DMS79 treated with DMSO at 0.1 percent for 48 hours (cell line): ENCODE measurements around the gene BBS1.
A peak's percentile ranks its signal among the peaks of the same experiment; 100 is the strongest.

ENCODE experiments used
- DNase-seq: peaks from one replicate; lab custom pipeline; 2025; lab: John Stamatoyannopoulos, UW

Gene BBS1

DNA sequence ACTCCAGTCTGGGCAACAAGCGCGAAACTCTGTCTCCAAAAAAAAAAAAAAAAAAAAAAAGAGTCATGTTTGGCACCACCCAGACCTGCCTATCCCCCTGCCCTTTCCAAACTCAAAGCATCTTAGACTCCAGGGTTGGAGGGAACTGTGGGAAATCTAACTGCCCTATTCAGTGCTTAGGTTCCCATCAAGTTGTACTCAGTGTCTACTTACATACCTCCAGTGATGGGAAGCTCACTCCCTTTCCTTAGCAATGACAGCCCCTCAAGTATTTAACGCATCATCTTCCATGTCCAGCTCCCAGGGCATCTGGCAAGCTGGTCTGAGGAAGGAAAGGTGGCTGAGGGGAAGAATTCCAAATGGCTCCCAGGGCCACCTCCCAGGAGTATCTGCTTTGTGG is 39.3 kb downstream of the BBS1 start:
- DNase-seq: no peak

- no peak for DNase-seq
These were observed 40.5 kb downstream of the BBS1 start for GRCh38 chr11:66550887-66551286.

- DNase-seq: no peak
These were observed 44.2 kb downstream of the BBS1 start for GRCh38 chr11:66554602-66555001.

DNA sequence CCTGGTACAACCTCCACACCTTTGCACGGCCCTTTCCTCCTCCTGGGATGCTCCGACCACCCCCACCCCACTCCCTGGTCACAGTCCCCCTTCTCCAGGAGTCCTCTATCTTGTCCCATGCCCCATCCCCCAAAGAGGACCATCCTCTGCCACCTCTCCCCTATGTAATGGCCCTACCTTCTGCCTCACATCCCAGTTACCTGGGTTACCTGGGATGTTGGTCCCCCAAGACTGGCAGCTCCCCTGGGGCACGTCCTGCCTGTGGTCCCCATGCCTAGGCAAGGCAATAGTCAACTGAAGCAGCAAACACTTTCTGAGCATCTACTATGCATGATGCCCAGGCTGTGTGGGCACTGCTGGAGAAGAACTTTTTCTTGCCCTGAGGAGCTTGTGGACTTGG is 45.0 kb downstream of the BBS1 start:
- no peak for DNase-seq

DNA sequence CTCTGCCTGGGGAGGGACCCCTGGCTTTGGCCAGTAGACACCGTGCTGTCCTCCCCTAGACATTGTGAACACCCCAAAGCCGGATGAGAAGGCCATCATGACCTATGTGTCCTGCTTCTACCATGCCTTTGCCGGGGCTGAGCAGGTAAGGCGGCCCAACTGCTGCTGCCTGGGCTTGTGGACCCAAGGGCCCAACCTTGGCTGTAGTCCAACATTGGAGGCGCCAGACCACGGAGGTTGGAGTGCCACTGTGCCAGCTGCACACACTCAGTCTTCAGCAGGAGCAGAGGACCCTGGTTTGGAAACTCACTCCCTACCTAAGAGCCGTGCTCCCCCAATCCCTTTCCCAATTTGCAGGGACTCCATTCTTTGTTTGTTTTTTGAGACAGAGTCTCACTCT is 45.7 kb downstream of the BBS1 start:
- DNase-seq: peak; percentile 85

- DNase-seq: peak; percentile 7
These were observed 47.4 kb downstream of the BBS1 start for GRCh38 chr11:66557733-66558326.

- DNase-seq: no peak
These were observed 48.9 kb downstream of the BBS1 start for GRCh38 chr11:66559142-66559865.

DNA sequence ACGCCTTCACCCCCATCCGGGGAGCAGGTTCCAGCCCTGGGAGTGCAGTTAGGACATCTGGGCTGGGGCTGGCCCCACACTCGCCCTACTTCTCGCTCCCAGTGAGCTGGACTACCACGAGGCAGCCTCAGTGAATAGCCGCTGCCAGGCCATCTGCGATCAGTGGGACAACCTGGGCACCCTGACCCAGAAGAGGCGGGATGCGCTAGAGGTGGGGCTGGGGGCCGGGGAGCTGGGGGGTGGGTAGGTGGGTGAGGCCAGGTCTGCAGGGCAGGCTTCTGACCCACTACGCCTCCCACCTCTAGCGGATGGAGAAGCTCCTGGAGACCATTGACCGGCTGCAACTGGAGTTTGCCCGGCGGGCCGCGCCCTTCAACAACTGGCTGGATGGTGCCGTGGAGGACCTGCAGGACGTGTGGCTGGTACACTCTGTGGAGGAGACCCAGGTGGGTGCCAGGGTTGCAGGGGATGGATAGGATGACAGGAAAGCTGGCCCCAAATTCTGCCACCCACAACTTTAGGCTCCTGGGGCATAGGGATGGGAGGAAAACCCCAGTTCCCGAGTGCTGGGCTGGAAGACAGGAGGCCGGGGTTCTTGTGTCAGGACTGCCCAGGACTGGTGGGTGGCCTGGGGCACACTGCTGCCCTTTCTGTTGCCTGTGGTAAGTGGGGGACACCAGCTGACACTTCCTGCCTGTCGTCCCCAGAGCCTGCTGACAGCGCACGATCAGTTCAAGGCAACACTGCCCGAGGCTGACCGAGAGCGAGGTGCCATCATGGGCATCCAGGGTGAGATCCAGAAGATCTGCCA is 49.6 kb downstream of the BBS1 start:
- DNase-seq: no peak

DNA sequence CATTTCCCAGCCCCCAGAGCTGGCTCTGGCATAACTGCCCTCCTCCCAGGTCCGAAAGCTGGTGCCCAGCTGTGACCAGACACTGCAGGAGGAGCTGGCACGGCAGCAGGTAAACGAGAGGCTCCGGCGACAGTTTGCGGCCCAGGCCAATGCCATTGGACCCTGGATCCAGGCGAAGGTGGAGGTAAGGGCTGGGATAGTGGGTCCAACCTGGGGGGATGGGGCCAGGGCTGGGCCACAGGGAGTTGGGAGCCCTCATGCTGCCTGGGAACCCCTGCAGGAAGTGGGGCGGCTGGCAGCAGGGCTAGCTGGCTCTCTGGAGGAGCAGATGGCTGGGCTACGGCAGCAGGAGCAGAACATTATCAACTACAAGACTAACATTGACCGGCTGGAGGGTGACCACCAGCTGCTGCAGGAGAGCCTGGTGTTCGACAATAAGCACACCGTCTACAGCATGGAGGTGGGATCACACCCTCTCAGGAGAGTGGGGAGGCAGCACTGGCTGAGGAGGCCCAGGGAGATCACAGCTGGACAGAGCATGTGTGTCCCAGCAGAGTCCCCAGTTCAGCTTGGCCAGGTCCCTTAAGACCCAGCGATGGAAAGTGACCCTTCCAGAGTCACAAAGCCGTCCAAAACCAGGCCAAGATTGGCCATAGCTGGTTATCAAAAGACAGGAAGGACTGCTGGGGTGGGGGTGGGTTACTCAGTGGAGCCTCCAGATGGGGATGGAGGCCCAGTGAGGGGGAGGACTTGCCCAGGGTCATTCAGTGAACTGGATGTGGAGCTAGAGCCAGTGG is 50.9 kb downstream of the BBS1 start:
- no peak for DNase-seq

DNA sequence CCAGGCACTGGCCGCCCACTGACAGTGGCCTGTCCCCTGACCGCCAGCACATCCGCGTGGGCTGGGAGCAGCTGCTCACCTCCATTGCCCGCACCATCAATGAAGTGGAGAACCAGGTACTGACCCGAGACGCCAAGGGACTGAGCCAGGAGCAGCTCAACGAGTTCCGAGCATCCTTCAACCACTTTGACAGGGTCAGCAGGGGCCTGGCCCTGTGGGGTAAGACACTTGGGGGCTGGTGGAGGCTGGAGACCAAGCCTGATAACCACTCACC is 51.5 kb downstream of the BBS1 start:
- DNase-seq: no peak

GRCh38 chr11:66562275-66562674 is 51.8 kb downstream of the BBS1 start:
- DNase-seq: no peak

DNA sequence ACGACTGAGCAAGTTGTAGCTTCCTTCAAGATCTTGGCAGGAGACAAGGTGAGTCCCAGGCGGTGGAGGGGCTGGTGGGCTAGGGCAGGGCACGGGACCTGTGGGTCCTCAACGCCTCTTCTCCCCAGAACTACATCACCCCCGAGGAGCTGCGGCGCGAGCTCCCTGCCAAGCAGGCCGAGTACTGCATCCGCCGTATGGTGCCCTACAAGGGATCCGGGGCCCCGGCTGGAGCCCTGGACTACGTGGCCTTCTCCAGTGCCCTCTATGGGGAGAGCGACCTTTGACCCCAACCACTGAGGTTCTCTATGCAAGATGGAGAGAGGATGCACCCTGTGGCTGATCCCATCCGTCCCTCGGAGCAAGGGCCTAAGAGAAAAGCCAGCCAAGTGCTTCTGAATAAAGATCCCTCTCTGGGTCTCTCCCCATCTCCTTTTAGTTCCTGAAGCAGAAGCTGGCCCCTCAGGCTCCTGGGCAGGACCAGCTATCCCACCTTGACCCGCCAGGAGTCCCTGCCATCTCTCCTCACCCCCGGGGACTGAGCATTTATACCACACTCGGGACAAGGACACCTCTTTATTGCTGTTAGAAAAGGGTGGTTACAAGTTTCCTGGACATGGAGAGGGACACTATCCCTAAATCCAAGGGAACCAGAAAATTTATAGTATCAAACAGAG is 52.6 kb downstream of the BBS1 start:
- DNase-seq: no peak

DNA sequence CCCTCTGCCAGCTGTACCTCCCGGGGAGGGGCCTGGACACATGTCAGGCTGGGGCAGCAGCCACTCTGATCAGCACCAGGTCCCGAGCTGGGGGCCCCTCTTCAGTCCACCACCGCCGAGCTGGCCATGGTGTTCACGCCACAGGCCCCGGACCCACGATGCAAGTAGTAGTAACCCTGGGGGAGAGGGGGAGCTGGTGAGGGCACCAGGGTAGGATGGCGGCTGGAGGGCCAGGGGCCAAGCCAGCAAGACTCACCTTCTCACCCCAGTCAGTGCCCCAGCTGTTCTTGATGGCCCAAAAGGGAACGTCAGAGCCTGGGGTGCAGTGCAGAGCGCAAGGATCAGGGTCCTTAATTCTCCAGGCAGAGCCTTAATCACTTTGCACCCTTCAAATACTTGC is 53.4 kb downstream of the BBS1 start:
- DNase-seq: no peak

DNA sequence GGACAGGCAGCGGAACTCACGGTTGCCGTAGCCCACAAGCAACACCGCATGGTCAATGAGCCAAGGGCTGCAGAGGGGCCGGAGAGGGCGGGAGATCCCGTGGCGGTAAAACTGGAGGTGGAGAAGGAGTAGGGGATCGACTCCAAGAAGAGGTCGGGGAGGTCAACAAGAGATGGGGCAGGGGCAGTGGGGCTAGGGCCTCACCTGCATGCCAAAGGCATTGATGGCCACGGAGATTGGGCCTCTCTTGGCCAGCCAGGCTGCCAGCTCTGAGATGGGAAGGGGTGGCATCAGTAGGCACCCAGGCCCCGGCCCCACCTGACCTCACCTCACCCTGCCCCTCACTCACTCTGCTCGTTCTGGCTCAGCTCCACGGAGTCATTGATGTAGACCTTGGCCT is 54.1 kb downstream of the BBS1 start:
- DNase-seq: no peak

DNA sequence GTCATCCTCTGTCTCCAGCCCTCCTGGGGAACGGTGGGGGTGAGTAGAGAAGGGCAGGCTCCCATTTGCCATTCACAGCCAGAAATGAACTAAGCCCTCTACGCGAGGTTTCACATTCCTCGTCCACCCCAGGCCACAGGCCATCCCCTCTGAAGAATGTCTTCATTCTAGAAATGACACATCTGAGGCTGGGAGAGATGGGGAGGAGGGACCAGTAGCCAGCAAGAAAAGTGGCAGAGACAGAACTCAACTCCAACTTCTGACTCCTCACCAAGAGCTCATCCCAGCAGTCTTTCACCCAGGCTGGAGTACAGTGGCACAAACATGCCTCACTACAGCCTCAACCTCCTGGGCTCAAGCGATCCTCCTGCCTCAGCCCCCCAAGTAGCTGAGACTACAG is 54.5 kb downstream of the BBS1 start:
- no peak for DNase-seq

DNA sequence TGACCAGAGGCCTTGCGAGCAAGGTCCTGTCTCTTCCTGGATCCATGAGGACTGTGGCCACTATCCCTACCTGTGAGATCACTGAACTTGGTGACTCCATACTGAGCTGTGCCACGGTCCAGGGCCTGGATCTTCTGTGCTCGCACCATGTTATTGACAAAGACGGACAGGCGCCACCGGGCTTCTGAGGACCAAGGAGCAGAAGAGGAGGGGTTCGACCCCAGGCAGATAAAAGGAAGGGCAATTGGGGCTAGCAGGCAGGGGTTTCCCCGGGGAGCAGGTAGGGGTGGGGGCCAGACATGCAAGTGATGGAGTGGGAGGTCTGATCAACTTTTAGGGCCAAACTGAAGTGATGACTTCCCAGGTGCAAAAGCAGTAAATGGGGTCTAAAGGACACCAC is 55.8 kb downstream of the BBS1 start:
- no peak for DNase-seq

GRCh38 chr11:66567787-66568123 is 57.3 kb downstream of the BBS1 start:
- no peak for DNase-seq

GRCh38 chr11:66568124-66568916 is 57.9 kb downstream of the BBS1 start, which contains the start of gene CTSF:
Gene CTSF, minus strand, starts transcription at chr11:66568606. Its CDS starts 120 bp downstream, at chr11:66568486.
- peak; percentile 68 for DNase-seq

- no peak for DNase-seq
These were observed 58.6 kb downstream of the BBS1 start for GRCh38 chr11:66569076-66569475.

GRCh38 chr11:66570079-66570849 is 59.8 kb downstream of the BBS1 start:
- DNase-seq: no peak

DNA sequence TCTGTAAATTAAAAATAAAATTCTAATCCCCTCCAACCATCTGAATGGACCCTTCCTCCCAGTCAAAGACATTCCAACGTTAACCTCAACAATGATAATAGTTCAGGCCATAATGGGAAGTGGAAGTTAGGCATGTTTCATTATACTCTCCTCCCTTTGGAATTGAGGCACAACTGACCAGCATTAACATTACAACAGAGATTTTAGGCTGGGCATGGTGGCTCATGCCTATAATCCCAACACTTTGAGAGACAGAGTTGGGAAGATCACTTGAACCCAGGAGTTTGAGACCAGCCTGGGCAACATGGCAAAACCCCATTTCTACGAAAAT is 60.4 kb downstream of the BBS1 start:
- no peak for DNase-seq
